GM10248 (cell line): ENCODE data around the gene PIEZO2.

ENCODE experiments used
- CTCF ChIA-PET: fragments of 300-600 bp; sonication (Branson Sonifier 250); formaldehyde crosslinking; extraction: SDS; loops from one replicate; lab custom pipeline; 2021; ENCODE audit warnings: antibody characterized with exemption; lab: Yijun Ruan, JAX
- POLR2A ChIA-PET: fragments of 350-650 bp; sonication (Branson Sonifier 250); formaldehyde crosslinking; extraction: SDS; loops from one replicate; lab custom pipeline; 2020; ENCODE audit warnings: antibody characterized with exemption; lab: Yijun Ruan, JAX
- DNase-seq: peaks from one replicate; pipeline ENCODE4 v3.0.0; 2012; ENCODE audit errors: extremely low spot score
- CTCF ChIP-seq: IDR thresholded peaks from 2 replicates; pipeline ENCODE4 v1.5.1; 2012; ENCODE audit warnings: mild to moderate bottlenecking, low read depth; ENCODE audit errors: extremely low read depth, missing control alignments, control extremely low read depth

Gene PIEZO2

DNA sequence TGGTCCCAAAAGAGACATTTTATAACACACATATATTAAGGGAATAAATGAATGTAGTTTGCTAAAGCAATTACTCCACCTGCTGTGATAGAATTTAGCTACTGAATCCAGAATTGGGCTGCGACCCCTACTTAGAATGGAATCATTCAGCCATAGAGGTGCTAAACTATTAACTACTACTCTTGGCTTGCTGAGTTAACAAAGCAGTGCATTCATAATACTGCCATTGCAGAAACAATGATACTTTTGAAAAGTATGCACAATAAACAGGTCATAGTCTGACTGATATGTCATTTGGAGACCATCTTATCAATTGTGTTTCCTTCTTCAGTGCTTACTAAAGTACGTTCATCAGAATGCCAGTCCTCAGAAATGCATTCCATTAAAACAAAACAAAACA is 273.6 kb downstream of the PIEZO2 start:
- CTCF ChIA-PET = interaction anchor here (1.1 to 1.7 kb wide), 5 partner anchors 16 to 278 kb away, joined by 3 to 11 read pairs (median 3); no protein-coding TSS in a partner anchor
- POLR2A ChIA-PET = interaction anchor here (0.6 kb wide), 1 partner anchor 325 kb away, joined by 4 read pairs; no protein-coding TSS in a partner anchor
- DNase-seq = no peak
- TF ChIP-seq CTCF = no peak

DNA sequence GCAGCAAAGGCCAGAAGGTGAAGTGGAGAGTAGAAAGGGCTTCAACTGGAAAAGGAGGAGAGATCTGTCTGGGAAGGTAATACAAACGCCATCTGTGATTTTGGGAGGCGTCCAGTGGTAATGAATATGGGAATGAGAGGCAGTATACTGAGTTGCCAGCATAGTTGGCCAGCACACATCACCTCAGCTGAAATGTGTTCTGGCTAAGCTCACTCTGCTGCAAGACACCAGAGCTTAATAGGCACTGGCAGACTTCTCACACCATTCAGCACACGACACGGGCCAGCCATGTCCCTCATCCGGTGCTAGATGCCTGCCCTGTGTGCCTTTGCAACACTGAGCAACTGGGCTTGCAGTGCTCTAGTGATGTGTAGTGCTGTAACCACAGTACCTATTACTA is 277.1 kb downstream of the PIEZO2 start:
- POLR2A ChIA-PET = no interaction called here
- TF ChIP-seq CTCF = no peak
- DNase-seq = no peak
- CTCF ChIA-PET = interaction anchor here (0.6 to 3.7 kb wide), 7 partner anchors 12 to 275 kb away, joined by 3 to 14 read pairs (median 3); no protein-coding TSS in a partner anchor

DNA sequence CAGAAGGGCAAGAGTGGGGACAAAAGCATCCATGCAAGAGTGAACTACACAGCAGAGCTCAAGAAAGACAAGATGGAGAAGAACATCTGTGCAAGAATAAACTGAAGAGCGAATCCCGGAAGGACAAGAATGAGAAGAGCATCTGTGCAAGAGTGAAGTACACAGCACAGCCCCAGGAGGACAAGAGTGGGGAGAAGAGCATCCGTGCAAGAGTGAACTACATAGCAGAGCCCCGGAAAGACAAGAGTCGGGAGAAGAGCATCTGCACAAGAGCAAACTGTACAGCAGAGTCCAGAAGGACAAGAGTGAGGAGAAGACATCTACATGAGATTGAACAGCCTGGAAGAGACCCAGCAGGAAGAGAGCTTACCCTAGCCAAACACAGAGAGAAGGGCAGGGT is 284.6 kb downstream of the PIEZO2 start:
- no peak for TF ChIP-seq CTCF
- no peak for DNase-seq
- CTCF ChIA-PET = interaction anchor here (0.8 to 5.9 kb wide), 3 partner anchors 8 to 176 kb away, joined by 3 to 33 read pairs (median 5); no protein-coding TSS in a partner anchor
- POLR2A ChIA-PET = no interaction called here

- TF ChIP-seq CTCF = no peak
- POLR2A ChIA-PET = no interaction called here
- CTCF ChIA-PET = interaction anchor here (1.0 to 5.9 kb wide), 4 partner anchors 12 to 287 kb away, joined by 3 to 33 read pairs (median 4); no protein-coding TSS in a partner anchor
- DNase-seq = no peak
These were observed 286.3 kb downstream of the PIEZO2 start for GRCh38 chr18:10863026-10863425.

- no peak for TF ChIP-seq CTCF
- DNase-seq = no peak
- CTCF ChIA-PET = interaction anchor here (1.1 to 5.9 kb wide), 5 partner anchors 10 to 180 kb away, joined by 3 to 33 read pairs (median 8); no protein-coding TSS in a partner anchor
- POLR2A ChIA-PET = no interaction called here
These were observed 288.4 kb downstream of the PIEZO2 start for GRCh38 chr18:10860928-10861327.

DNA sequence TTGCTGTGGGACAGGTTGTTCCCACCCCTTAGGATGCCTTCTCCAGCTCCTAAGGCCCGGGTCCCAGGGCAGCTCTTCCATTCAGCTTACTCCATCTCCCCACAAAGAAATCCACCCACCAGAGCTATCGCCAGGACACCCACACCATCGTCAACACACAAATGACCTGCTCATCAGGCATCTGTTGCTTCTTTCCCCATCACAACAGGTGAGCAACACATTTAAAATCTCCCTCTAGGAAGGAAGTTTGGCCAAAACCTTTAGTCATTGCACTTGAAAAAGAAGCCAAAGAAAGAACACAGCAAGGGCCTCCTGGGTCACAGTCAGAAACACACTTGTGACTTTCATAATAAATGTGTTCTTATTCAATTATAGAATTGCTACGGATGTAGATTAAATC is 289.0 kb downstream of the PIEZO2 start:
- CTCF ChIA-PET = interaction anchor here (1.2 to 5.9 kb wide), 5 partner anchors 9 to 180 kb away, joined by 3 to 33 read pairs (median 8); no protein-coding TSS in a partner anchor
- DNase-seq = no peak
- POLR2A ChIA-PET = no interaction called here
- no peak for TF ChIP-seq CTCF
